ENCODE data around the gene LGALS9. TPM values are rescaled to one million over a fixed set of nuclear protein-coding genes. Genes with fewer than 3 reads are reported as not detected.
A peak's percentile ranks its signal among the peaks of the same experiment; 100 is the strongest.

LGALS9 gene
- total RNA-seq, 1 experiment from 2014 or later, result 1.8 TPM

GRCh38 chr17:27600471-27600870 is 30.5 kb upstream of the LGALS9 start:
- no peak for DNase-seq
- no peaks in the 10 kb centered on the region for H3K27me3 ChIP-seq
- no peak overlapping the region for H3K4me3 ChIP-seq
- no peaks in the 10 kb centered on the region; the same call in 1 of the 2 replicates for H3K36me3 ChIP-seq
- no peaks in the 10 kb centered on the region for H3K9me3 ChIP-seq

- H3K4me3 ChIP-seq, result no peak overlapping the region
- no peaks in the 10 kb centered on the region for H3K27me3 ChIP-seq
- H3K9me3 ChIP-seq, result no peaks in the 10 kb centered on the region
- H3K36me3 ChIP-seq, result no peaks in the 10 kb centered on the region; the same call in 1 of the 2 replicates
- DNase-seq, result peak; percentile 47
Observed at GRCh38 chr17:27601069-27601974, 29.7 kb upstream of the LGALS9 start.

GRCh38 chr17:27601975-27602302 is 29.0 kb upstream of the LGALS9 start:
- no peaks in the 10 kb centered on the region; the same call in 1 of the 2 replicates for H3K36me3 ChIP-seq
- no peak for DNase-seq
- no peak overlapping the region for H3K4me3 ChIP-seq
- H3K27me3 ChIP-seq, result no peaks in the 10 kb centered on the region
- H3K9me3 ChIP-seq, result no peaks in the 10 kb centered on the region

- Histone ChIP-seq H3K4me3 (no peak overlapping the region), H3K36me3 (no peaks in the 10 kb centered on the region; the same call in 1 of the 2 replicates), H3K27me3 (no peaks in the 10 kb centered on the region), H3K9me3 (no peaks in the 10 kb centered on the region)
- DNase-seq, result peak; percentile 58
Observed at GRCh38 chr17:27602721-27603420, 28.1 kb upstream of the LGALS9 start.

GRCh38 chr17:27603421-27603770 is 27.6 kb upstream of the LGALS9 start:
- no peak for DNase-seq
- H3K36me3 ChIP-seq, result no peaks in the 10 kb centered on the region; the same call in 1 of the 2 replicates

GRCh38 chr17:27603880-27604794 is 26.9 kb upstream of the LGALS9 start:
- Histone ChIP-seq H3K27me3 (no peaks in the 10 kb centered on the region), H3K4me3 (no peak overlapping the region), H3K36me3 (no peaks in the 10 kb centered on the region), H3K9me3 (no peaks in the 10 kb centered on the region)
- DNase-seq, result no peak

More at GRCh38 chr17:27603421-27603770, 27.6 kb upstream of the LGALS9 start:
- H3K4me3 ChIP-seq, result no peak overlapping the region
- no peaks in the 10 kb centered on the region for H3K9me3 ChIP-seq
- H3K27me3 ChIP-seq, result no peaks in the 10 kb centered on the region

GRCh38 chr17:27605409-27605808 is 25.6 kb upstream of the LGALS9 start:
- Histone ChIP-seq H3K36me3 (no peaks in the 10 kb centered on the region), H3K4me3 (no peak overlapping the region), H3K9me3 (no peaks in the 10 kb centered on the region), H3K27me3 (no peaks in the 10 kb centered on the region)
- DNase-seq, result no peak

GRCh38 chr17:27607521-27608091 is 23.4 kb upstream of the LGALS9 start:
- Histone ChIP-seq H3K4me3 (no peak overlapping the region), H3K36me3 (no peaks in the 10 kb centered on the region), H3K9me3 (no peaks in the 10 kb centered on the region), H3K27me3 (no peaks in the 10 kb centered on the region)
- no peak for DNase-seq

GRCh38 chr17:27608328-27609230 is 22.4 kb upstream of the LGALS9 start:
- H3K27me3 ChIP-seq, result no peaks in the 10 kb centered on the region
- DNase-seq, result no peak
- no peaks in the 10 kb centered on the region for H3K36me3 ChIP-seq
- H3K9me3 ChIP-seq, result no peaks in the 10 kb centered on the region
- H3K4me3 ChIP-seq, result no peak overlapping the region

- no peaks in the 10 kb centered on the region for H3K36me3 ChIP-seq
- no peak overlapping the region for H3K4me3 ChIP-seq
- no peaks in the 10 kb centered on the region for H3K27me3 ChIP-seq
- no peaks in the 10 kb centered on the region for H3K9me3 ChIP-seq
- peak; percentile 42 for DNase-seq
Observed at GRCh38 chr17:27609611-27610303, 21.2 kb upstream of the LGALS9 start.

- Histone ChIP-seq H3K36me3 (no peaks in the 10 kb centered on the region; the same call in 1 of the 2 replicates), H3K4me3 (no peak overlapping the region)
- no peak for DNase-seq
Observed at GRCh38 chr17:27610304-27610677, 20.7 kb upstream of the LGALS9 start.

GRCh38 chr17:27612160-27612770 is 18.7 kb upstream of the LGALS9 start:
- Histone ChIP-seq H3K9me3 (no peaks in the 10 kb centered on the region), H3K4me3 (no peak overlapping the region), H3K36me3 (no peaks in the 10 kb centered on the region; the same call in 1 of the 2 replicates), H3K27me3 (no peaks in the 10 kb centered on the region)
- DNase-seq, result no peak

More at GRCh38 chr17:27610304-27610677, 20.7 kb upstream of the LGALS9 start:
- no peaks in the 10 kb centered on the region for H3K9me3 ChIP-seq
- H3K27me3 ChIP-seq, result no peaks in the 10 kb centered on the region

GRCh38 chr17:27613433-27613832 is 17.6 kb upstream of the LGALS9 start:
- no peak for DNase-seq
- no peaks in the 10 kb centered on the region for H3K27me3 ChIP-seq
- H3K36me3 ChIP-seq, result no peaks in the 10 kb centered on the region; the same call in 1 of the 2 replicates
- H3K4me3 ChIP-seq, result no peak overlapping the region
- H3K9me3 ChIP-seq, result no peaks in the 10 kb centered on the region

GRCh38 chr17:27615121-27615520 is 15.9 kb upstream of the LGALS9 start:
- H3K4me3 ChIP-seq, result no peak overlapping the region
- no peaks in the 10 kb centered on the region for H3K27me3 ChIP-seq
- H3K36me3 ChIP-seq, result no peaks in the 10 kb centered on the region; the same call in 1 of the 2 replicates
- no peaks in the 10 kb centered on the region for H3K9me3 ChIP-seq
- DNase-seq, result no peak

GRCh38 chr17:27616414-27616813 is 14.6 kb upstream of the LGALS9 start:
- Histone ChIP-seq H3K27me3 (no peaks in the 10 kb centered on the region), H3K36me3 (no peaks in the 10 kb centered on the region; the same call in 1 of the 2 replicates), H3K9me3 (no peaks in the 10 kb centered on the region), H3K4me3 (no peak overlapping the region)
- DNase-seq, result no peak
